ENCODE data around the gene PTGR2. TPM values are rescaled to one million over a fixed set of nuclear protein-coding genes. Genes with fewer than 3 reads are reported as not detected.
A peak's percentile ranks its signal among the peaks of the same experiment; 100 is the strongest.

The PTGR2 gene
- total RNA-seq, 4 donors from 2014 or later = 16.3 to 43.3 (median 27.3) TPM

DNA sequence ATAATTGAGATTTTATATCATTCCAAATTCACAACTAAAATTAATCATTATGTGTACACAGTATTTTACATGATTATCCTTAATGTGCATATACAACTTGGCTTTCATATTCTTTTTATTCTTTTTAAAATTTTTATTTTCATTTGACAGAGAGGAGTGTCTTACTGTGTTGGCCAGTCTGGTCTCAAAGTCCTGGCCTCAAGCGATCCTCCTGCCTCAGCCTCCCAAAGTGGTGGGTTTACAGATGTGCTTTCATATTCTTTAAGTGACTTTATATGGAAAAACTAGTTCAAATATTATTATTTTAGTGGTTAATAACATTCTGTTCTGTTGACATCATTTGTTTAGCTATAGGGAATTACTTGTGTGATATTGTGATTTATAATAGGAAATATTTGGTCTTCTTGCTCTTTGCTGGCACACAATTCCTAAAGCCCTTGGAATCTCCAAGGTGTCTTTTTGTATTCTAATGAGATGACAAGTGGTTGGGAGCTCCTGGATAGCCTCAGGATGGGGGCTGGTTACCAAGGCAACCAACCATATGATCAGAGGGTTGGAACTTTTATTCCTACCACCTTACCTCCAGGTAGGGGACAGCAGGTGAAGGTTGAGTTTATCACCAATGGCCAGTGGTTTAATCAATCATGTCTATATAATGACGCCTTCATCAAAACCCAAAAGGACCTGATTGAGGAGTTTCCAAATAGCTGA lies 19.0 kb downstream of the PTGR2 start:
- TF ChIP-seq, protein P1, sequence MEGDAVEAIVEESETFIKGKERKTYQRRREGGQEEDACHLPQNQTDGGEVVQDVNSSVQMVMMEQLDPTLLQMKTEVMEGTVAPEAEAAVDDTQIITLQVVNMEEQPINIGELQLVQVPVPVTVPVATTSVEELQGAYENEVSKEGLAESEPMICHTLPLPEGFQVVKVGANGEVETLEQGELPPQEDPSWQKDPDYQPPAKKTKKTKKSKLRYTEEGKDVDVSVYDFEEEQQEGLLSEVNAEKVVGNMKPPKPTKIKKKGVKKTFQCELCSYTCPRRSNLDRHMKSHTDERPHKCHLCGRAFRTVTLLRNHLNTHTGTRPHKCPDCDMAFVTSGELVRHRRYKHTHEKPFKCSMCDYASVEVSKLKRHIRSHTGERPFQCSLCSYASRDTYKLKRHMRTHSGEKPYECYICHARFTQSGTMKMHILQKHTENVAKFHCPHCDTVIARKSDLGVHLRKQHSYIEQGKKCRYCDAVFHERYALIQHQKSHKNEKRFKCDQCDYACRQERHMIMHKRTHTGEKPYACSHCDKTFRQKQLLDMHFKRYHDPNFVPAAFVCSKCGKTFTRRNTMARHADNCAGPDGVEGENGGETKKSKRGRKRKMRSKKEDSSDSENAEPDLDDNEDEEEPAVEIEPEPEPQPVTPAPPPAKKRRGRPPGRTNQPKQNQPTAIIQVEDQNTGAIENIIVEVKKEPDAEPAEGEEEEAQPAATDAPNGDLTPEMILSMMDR (IDR thresholded peaks at IDR 0.05) = no peak
- no peak for TF ChIP-seq POLR2A (IDR thresholded peaks at IDR 0.05)
- no peaks in the 10 kb centered on the region for H3K27me3 ChIP-seq
- 95% methylated on average over 2 of the region's 2 CpGs for WGBS, 2 donors
- no peak for DNase-seq
- no peaks in the 10 kb centered on the region for H3K4me1 ChIP-seq
- H3K36me3 ChIP-seq = no peaks in the 10 kb centered on the region
- no peaks in the 10 kb centered on the region for H3K9me3 ChIP-seq
- no peak overlapping the region for H3K4me3 ChIP-seq (replicated peaks in 1 of 3)
- intact Hi-C loops (cut with DNase I) = no loop called here
- no peak overlapping the region for H3K27ac ChIP-seq

DNA sequence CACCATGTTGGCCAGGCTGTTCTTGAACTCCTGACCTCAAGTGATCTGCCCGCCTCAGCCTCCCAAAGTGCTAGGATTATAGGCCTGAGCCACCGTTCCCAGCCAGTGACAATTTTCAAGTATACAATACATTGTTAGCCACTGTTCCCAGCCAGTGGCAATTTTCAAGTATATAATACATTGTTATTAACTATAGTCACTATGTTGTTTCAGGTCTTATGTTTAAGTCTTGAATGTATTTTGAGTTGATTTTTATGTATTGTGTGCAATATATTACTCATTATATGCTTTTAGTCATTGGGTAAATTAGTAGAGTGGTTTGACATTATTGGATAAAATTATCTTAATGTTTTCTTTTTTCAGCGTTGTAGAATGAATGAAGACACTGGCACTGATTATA lies 22.0 kb downstream of the PTGR2 start:
- Histone ChIP-seq H3K9me3 (no peaks in the 10 kb centered on the region), H3K27ac (no peak overlapping the region), H3K27me3 (no peaks in the 10 kb centered on the region), H3K4me3 (replicated peaks in 1 of 3) (no peak overlapping the region), H3K4me1 (no peaks in the 10 kb centered on the region), H3K36me3 (no peaks in the 10 kb centered on the region)
- DNase-seq = no peak
- intact Hi-C loops (cut with DNase I) = no loop called here
- no peak for TF ChIP-seq POLR2A (IDR thresholded peaks at IDR 0.05)
- TF ChIP-seq, protein P1 (IDR thresholded peaks at IDR 0.05) = no peak
- 97 to 99% methylated on average over 3 of the region's 3 CpGs for WGBS, 2 donors

DNA sequence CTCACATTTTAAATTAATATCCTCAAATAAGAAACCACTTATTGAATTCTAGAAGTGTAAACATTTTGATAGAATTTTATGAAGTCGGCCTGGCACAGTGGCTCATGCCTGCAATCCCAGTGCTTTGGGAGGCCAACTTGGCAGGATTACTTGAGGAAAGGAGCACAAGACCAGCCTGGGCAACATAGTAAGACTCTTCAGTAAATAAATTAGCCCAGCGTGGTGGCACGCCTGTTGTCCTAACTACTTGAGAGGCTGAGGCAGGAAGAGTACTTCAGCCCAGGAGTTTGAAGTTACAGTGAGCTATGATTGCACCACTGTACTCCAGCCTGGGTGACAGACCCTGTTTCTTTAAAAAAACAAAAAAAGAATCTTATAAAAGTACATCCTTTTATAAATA lies 26.2 kb downstream of the PTGR2 start:
- H3K27ac ChIP-seq = no peak overlapping the region
- no peaks in the 10 kb centered on the region for H3K27me3 ChIP-seq
- no peak overlapping the region for H3K4me3 ChIP-seq (replicated peaks in 1 of 3)
- intact Hi-C loops (cut with DNase I) = no loop called here
- 46 to 76% methylated on average over 3 of the region's 3 CpGs for WGBS, 2 donors
- no peaks in the 10 kb centered on the region for H3K4me1 ChIP-seq
- peak in 1 of 2 donors; percentile 46 for DNase-seq
- no peaks in the 10 kb centered on the region for H3K36me3 ChIP-seq
- no peak for TF ChIP-seq POLR2A (IDR thresholded peaks at IDR 0.05)
- TF ChIP-seq, protein P1 (IDR thresholded peaks at IDR 0.05) = no peak
- no peaks in the 10 kb centered on the region for H3K9me3 ChIP-seq

DNA sequence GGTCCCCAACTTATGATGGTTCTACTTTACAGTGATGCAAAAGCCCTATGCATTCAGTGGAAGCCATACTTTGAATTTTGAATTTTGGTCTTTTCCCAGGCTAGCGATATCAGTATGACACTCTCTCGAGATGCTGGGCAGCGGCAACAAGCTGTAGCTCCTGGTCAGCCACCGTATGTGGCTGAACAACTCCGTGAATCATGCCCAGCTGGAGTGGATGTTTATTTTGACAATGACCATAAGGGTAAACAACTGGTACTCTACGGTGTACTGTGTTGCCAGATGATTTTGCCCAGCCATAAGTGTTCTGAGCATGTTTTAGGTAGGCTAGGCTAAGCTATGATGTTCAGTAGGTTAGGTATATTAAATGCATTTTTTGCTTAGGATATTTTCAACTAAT lies 26.8 kb downstream of the PTGR2 start:
- Histone ChIP-seq H3K9me3 (no peaks in the 10 kb centered on the region), H3K4me1 (no peaks in the 10 kb centered on the region), H3K27me3 (no peaks in the 10 kb centered on the region), H3K4me3 (replicated peaks in 1 of 3) (no peak overlapping the region), H3K36me3 (no peaks in the 10 kb centered on the region), H3K27ac (no peak overlapping the region)
- intact Hi-C loops (cut with DNase I) = no loop called here
- WGBS, 2 donors = 71 to 88% methylated on average over 6 of the region's 6 CpGs
- TF ChIP-seq, protein P1 (IDR thresholded peaks at IDR 0.05) = no peak
- TF ChIP-seq POLR2A (IDR thresholded peaks at IDR 0.05) = no peak
- no peak for DNase-seq

DNA sequence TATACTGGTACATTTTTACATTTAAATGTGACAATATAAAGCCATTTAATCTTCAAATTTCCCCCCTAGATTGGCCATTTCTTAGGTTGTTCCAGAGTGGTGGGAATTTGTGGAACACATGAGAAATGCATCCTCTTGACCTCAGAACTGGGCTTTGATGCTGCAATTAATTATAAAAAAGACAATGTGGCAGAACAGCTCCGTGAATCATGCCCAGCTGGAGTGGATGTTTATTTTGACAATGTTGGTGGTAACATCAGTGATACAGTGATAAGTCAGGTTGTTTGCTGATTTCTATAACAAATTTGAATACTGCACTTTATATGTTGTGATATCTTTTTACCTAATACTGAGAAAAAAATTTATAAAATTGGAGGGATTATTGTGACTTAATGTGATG lies 27.4 kb downstream of the PTGR2 start:
- Histone ChIP-seq H3K36me3 (no peaks in the 10 kb centered on the region), H3K27ac (no peak overlapping the region), H3K4me3 (replicated peaks in 1 of 3) (no peak overlapping the region), H3K27me3 (no peaks in the 10 kb centered on the region), H3K4me1 (no peaks in the 10 kb centered on the region), H3K9me3 (no peaks in the 10 kb centered on the region)
- 82 to 83% methylated on average over 1 of the region's 1 CpG for WGBS, 2 donors
- TF ChIP-seq, protein P1 (IDR thresholded peaks at IDR 0.05) = no peak
- TF ChIP-seq POLR2A (IDR thresholded peaks at IDR 0.05) = no peak
- intact Hi-C loops (cut with DNase I) = no loop called here
- DNase-seq = no peak

All from thyroid gland (tissue), 4 donors.